GM21367 (cell line): ENCODE data around the gene FAM110A.
"Not testable (repeated sequence)": the region's sequence is repeated elsewhere in the genome, so short reads cannot be mapped to it uniquely, and the experiment has no call there.

Experiments
- ATAC-seq: cut with Tn5 transposase; IDR thresholded peaks from one replicate; pipeline ENCODE4 v1.9.1; 2021; ENCODE audit not compliant: unreplicated experiment

Gene FAM110A

DNA sequence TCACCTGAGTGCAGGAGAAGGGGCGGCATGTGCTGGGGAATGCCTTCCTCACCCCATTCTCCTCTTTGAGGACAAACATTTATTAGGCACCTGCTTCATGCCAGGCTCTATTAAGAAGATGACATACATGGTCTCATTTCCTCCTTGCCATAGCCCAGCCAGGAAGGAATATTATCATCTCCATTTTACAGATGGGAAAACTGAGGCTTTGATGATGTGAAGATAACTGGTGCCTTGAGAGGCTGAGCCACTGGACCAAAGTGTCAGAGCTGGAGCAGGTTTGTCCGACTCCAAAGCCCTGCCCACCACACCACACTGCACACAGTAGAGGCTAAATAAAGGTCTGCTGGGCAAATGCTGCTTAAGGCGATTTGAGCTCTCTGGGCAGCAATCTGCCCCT, 37.2 kb downstream of the FAM110A start:
- no peak for ATAC-seq

GRCh38 chr20:871436-871835, 37.9 kb downstream of the FAM110A start:
- ATAC-seq, result no peak

DNA sequence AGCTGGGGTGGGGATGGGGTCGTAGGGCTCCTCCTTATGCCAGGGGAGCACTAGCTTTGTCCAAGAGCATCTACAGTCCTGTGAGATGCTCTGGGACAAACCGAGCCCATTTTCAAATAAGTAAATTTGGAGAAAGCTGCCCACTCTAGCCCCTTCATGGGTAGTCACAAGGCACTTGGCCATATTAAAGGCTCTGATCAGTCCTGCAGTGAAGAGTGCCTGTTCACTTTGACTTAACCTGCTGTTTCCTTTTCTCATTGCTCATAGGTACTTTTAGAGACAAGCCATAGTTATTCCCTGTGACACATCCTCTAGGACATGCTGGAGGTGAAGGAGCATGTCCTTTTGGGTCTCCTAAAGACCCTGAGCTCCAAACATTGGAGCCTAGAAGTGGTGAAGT, 38.4 kb downstream of the FAM110A start:
- ATAC-seq, result no peak

DNA sequence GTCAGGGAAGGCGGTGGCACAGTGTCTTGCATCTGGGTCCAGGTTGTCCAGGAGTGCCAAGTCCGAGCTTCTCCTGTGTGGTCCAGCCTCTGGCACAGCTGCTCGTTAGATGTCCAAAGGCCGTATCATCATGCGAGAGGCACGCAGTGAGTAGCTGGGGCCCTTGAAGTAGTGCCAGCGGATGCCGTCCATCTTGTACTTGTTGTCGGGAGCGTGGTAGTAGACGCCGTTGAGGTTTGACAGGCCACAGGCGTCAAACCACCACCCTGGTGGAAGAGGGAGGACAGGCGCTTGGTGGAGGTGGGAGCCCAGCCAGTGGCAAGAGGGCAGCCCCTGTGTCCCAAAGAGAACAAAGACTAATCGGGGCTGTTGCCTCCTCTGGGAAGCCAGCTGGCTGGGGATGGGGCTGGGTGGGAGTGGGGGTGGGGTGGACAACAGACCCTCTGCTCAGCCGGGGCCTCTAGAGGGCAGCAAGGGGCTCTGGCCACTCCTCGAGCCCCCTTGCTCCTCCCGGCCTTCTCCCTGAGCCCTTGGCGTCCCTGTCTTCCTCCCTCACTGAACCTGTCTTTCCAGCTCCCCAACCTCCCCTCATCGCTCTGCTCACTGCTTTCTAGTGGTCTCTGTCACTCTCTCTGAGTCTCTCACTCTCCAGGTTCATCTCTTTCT, 39.5 kb downstream of the FAM110A start:
- ATAC-seq, result no peak

- ATAC-seq, result no peak
Observed at GRCh38 chr20:873875-874607, 40.5 kb downstream of the FAM110A start.

- no peak for ATAC-seq
Observed at GRCh38 chr20:875115-875514, 41.6 kb downstream of the FAM110A start.

DNA sequence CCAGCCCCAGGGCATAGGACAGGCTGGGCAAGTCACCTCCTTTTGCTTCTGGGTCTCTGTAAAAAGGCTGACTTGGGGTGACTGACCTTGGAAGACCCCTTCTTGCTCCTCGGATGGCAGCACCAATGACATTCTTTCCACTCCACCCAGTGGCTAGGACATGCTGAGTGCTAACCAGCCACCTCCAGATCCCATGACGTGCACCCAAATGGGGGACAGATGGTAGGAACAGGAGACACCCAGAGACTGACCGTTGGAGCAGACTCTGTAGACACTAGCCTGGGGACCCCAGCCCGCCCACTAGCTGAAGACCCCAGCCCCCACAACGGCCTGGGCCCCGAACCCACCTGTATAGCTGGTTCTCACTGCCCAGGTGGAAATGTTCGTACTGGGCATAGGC, 44.3 kb downstream of the FAM110A start:
- no peak for ATAC-seq

DNA sequence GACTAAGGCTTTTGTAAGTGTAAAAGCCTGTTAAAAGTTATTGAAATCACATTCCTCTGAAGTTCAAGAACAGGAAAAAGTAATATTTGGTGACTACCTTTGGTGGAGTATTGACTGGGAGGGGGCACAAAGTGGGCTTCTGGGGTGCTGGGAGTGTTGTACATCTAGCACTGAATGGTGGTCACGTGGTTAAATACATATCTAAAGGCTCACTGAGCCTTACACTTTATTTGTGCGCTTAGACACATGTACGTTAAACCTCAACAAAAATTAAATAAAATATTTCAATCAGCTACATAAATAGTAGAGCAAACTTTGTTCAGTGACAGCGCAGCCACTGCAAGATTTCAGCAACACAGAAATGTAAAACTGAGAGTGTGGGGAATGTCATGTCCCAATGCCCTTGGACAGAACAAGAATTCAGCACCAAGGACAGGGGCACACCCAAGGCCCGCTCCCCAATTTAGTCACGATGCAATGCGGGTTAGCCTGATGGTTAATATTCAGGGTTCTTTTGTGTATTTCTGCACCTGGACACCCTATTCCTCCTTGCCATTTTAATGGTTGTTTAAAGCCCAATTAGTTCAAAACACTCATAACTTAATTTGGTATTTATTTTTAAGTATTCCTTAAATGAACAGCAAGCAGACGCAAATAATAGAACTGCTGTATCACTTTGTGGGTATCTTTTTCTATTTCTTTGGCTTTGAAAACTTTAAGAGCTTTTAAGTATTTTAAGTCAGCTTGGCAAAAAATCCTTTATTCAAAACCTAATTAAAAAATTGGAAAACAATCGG, 45.2 kb downstream of the FAM110A start:
- no peak for ATAC-seq

DNA sequence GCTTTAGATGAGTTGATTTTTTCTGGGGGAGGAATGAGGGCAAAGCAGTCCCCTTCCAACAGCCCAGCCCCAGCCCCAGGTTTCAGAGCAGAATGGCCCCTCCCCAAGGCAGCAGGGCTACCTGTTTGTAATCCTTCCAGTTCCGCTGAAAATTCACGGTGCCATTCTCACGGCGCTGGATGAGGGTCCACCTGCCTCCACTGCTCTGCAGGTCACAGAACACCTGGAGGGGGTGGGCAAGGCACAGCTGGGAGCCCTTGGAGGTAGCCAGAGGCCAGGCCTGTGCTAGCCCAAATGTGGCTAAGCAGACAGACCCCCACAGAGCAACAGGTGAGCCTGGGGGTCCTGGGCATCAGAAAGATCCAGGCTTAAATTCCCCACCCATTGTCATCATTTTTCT, 46.1 kb downstream of the FAM110A start:
- ATAC-seq, result no peak

GRCh38 chr20:881051-881782, 47.7 kb downstream of the FAM110A start:
- ATAC-seq, result no peak

DNA sequence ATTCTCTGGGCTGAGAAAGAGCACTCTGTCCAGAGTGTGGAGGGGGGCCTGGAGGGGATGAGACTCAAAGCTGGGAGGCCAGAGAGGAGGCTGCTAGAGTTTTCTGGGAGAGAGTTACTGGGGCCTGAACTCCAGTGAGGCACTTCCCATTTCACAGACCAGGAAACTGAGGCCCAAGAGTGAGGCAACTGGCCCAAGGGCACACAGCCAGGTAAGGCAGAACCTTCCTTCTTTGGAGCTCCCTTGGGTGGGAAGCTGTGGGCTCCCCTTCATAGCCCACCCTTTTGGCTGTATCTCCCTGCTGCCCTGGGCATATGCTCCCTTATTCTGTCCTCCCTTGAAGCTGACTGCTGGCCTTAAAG, 48.2 kb downstream of the FAM110A start:
- ATAC-seq, result no peak

GRCh38 chr20:884983-885952, 51.8 kb downstream of the FAM110A start:
- ATAC-seq, result no peak

GRCh38 chr20:887137-887536, 53.6 kb downstream of the FAM110A start:
- ATAC-seq, result no peak

- ATAC-seq, result no peak
Observed at GRCh38 chr20:888057-888456, 54.5 kb downstream of the FAM110A start.

DNA sequence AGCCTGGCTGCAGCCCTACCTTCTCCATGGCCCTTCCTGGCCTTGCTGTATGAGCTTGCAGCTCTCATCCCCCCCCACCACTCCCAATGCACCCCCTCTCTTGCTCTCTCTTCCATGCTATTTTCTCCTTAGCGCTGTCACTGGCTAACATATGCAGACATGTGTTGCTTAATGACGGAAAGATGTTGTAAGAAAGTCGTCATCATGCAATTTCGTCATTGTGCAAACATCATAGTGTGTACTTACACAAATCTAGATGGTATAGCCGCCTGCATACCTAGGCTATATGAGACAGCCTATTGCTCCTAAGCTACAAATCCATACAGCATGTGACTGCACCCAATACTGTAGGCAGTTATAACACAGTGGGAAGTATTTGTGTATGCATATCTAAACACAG, 55.6 kb downstream of the FAM110A start:
- no peak for ATAC-seq

GRCh38 chr20:889932-890463, 56.5 kb downstream of the FAM110A start:
- no peak for ATAC-seq

DNA sequence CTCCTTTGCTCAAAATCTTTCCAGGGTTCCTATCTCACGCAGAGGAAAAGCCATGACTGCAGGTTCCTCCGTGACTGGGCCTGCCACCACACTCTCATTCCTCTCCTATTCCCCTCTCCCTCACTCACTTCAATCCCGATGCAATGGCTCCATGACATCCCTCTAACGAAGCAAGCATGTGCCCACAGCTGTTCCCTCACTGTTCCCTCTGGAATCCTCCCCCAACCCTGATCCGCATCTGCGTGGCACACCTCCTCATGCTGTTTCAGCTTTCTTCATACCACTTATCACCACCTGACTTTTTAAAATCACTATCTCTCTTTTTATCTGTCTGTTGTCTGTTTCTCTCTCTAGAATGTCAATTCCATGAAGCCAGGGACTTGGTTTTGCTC, 57.1 kb downstream of the FAM110A start:
- ATAC-seq, result no peak

DNA sequence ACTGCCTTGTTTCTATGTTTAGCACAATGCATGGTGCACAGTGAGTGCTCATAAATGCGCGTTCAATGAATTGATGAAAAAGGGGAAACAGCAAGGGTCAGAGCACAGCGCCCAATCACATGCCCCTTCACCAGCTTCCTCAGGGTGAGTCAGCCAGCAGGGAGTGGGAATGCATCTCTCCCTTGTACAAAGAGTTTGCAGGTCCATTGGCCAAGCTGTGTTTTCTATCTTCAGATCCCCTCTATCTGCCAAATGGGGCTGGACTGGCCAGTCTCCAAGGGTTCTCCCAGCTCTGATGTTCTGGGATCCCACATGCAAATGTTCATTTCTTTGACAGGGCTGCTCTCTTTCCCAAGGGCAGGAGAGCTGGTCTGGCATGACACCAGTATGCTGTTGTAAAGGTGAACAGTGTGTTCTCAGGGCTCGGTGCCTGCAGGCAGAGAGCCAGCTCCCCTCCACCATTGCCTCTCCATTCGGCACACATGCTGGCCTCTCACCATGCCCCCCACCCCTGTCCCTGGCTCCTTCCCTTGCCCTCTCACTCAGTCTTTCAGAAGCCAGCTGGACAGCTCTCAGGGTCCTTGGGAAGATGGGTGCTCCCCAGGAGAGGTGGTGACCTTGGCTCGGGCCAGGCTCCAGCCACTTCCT, 57.7 kb downstream of the FAM110A start:
- no peak for ATAC-seq

- ATAC-seq, result no peak
Observed at GRCh38 chr20:891706-892080, 58.2 kb downstream of the FAM110A start.

DNA sequence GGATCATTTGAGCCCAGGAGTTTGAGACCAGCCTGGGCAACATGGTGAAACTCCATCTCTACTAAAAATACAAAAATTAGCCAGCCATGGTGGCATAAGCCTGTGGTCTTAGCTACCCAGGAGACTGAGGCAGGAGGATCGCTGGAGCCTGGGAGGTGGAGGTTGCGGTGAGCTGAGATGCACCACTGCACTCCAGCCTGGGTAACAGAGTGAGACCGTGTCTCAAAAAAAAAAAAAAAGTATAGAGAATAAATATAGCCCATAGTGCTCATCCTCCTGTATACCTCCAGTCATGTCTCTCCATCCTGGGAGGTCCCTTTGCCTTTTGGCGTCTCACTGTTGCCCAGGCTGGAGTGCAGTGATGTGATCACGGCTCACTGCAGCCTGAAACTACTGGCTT, 58.9 kb downstream of the FAM110A start:
- ATAC-seq, result not testable (repeated sequence)
